ENCODE results near the gene GLB1L2. TPM values are rescaled to one million over a fixed set of nuclear protein-coding genes. Genes with fewer than 3 reads are reported as not detected.

Gene GLB1L2
- total and polyA plus RNA-seq, 2 donors: 0.46 to 0.47 TPM

DNA sequence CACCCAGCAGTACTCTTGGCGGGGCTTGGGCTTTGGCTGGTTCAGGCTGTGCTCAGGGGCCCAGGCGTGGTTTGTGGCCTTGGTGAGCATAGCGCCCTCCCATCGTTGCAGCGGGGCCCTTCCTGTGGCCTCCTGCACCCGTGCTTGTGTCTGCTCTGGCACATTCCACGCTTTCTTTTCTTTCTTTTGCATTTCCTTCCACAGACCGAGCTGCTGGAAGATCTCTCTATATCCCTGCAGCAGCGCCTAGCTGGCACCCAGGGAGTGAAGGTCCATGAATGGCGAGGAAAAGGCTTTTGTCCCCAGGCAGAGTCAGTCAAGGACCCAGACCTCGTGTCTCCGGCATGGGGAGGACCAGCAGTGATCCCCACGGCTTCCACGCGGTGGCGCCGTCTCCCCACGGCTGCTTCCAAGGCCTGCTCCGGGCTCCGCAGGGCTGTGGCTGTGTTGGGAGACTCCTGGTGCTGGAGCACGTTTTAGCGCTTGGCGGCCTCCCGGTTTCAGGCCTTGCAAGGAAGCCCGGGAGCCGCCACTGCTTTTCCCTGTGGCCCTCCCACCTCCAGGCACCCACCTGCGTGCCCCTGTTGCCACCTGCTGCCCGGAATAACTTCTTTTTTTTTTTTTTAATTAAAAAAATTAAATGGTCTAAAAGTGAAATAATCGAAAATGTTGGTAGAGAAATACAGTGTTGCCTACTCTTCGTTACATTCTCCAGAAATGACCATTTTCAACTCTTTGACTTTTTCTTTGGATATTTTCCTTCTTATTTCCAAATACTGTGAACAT lies 28.5 kb downstream of the GLB1L2 start:
- Histone ChIP-seq H3K27me3 (ENCODE audit: control insufficient read depth in 2 of 2, insufficient read depth in 1 of 2, low read length in 1 of 2) (peaks cover 0 to 9% of the 10 kb centered on the region in 2 donors), H3K36me3 (ENCODE audit: control insufficient read depth in 2 of 2, insufficient read depth in 2 of 2, low read length in 1 of 2) (no peaks in the 10 kb centered on the region), H3K4me1 (ENCODE audit: control insufficient read depth in 2 of 2, insufficient read depth in 2 of 2, low read length in 2 of 2) (peaks cover 3 to 22% of the 10 kb centered on the region in 2 donors), H3K9me3 (ENCODE audit: control insufficient read depth in 2 of 2, insufficient read depth in 1 of 2, low read length in 1 of 2) (no peaks in the 10 kb centered on the region), H3K4me3 (ENCODE audit: low read length in 2 of 2) (no peak overlapping the region), H3K27ac (ENCODE audit: low read depth in 1 of 2, low read length in 1 of 2) (no peak overlapping the region)
- WGBS: 16% methylated on average over 30 of the region's 30 CpGs
- peak; percentile 22 to 69 (median 35) for DNase-seq (ENCODE audit: low read depth in 6 of 9, low spot score in 9 of 9)

GRCh38 chr11:134361661-134362060 lies 29.9 kb downstream of the GLB1L2 start:
- DNase-seq (ENCODE audit: low read depth in 6 of 9, low spot score in 9 of 9): no peak
- no peaks in the 10 kb centered on the region for H3K36me3 ChIP-seq (ENCODE audit: control insufficient read depth in 2 of 2, insufficient read depth in 2 of 2, low read length in 1 of 2)
- WGBS: 77% methylated on average over 26 of the region's 26 CpGs
- no peak overlapping the region for H3K4me3 ChIP-seq (ENCODE audit: low read length in 2 of 2)
- H3K4me1 ChIP-seq (ENCODE audit: control insufficient read depth in 2 of 2, insufficient read depth in 2 of 2, low read length in 2 of 2): peaks cover 3 to 24% of the 10 kb centered on the region in 2 donors
- H3K27ac ChIP-seq (ENCODE audit: low read depth in 1 of 2, low read length in 1 of 2): no peak overlapping the region
- H3K27me3 ChIP-seq (ENCODE audit: control insufficient read depth in 2 of 2, insufficient read depth in 1 of 2, low read length in 1 of 2): peaks cover 0 to 9% of the 10 kb centered on the region in 2 donors
- H3K9me3 ChIP-seq (ENCODE audit: control insufficient read depth in 2 of 2, insufficient read depth in 1 of 2, low read length in 1 of 2): no peaks in the 10 kb centered on the region

DNA sequence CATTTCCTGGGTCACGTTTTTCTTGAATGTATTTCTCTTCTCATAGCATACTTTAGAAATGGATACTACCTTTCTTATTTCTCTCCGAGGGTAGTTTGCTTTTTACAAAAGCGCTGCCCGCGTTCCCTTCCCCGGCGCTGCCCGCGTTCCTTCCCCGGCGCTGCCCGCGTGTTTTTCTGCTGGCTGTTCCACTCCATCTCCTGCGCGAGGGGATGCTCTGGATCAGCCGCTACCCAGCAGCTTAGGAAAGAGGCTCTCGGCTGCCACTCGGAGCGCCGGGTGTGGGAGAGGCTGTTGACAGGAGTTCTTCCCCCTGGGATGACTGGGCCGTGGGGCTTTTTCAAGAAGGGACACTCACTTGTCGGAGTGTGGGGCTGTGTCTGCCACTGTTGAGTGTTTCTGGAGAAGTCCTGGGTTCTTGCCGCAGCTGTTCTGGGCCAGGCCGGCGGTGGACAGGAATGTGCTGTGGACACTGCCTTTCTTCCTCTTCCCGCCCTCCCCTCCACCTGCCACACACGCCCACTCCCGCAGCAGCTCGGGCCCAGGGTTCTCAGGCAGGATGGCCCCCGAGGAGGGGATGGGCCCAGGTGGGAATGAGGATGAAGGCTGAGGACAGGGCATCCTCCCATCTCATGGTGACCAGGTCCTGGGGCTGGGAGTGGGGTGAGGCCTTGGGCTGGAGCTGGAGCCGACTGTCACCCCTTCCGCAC lies 30.6 kb downstream of the GLB1L2 start:
- no peak overlapping the region for H3K27ac ChIP-seq (ENCODE audit: low read depth in 1 of 2, low read length in 1 of 2)
- peaks cover 0 to 9% of the 10 kb centered on the region in 2 donors for H3K27me3 ChIP-seq (ENCODE audit: control insufficient read depth in 2 of 2, insufficient read depth in 1 of 2, low read length in 1 of 2)
- no peak overlapping the region for H3K4me3 ChIP-seq (ENCODE audit: low read length in 2 of 2)
- DNase-seq (ENCODE audit: low read depth in 6 of 9, low spot score in 9 of 9): no peak
- H3K36me3 ChIP-seq (ENCODE audit: control insufficient read depth in 2 of 2, insufficient read depth in 2 of 2, low read length in 1 of 2): no peaks in the 10 kb centered on the region
- no peaks in the 10 kb centered on the region for H3K9me3 ChIP-seq (ENCODE audit: control insufficient read depth in 2 of 2, insufficient read depth in 1 of 2, low read length in 1 of 2)
- H3K4me1 ChIP-seq (ENCODE audit: control insufficient read depth in 2 of 2, insufficient read depth in 2 of 2, low read length in 2 of 2): peaks cover 3 to 24% of the 10 kb centered on the region in 2 donors
- 91% methylated on average over 32 of the region's 32 CpGs for WGBS

DNA sequence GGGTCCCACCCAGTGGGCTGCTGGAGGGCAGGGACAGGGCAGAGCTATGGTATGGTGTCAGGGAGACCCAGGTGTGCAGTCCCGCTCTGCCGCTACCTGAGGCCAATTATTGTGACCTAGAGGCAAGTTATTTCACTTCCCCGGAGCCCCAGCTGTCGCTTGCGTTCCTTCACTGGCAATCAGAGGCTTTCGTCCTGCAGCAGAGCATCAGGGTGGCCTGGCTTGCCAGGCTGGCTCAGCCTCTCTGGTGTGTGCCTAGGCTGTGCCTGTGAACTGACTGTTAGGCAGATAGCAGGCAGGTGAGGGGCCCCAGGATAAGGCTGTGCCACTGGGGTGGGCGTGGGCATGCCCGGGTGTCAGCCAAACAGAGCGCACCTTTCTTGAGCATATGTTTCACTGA lies 31.4 kb downstream of the GLB1L2 start:
- H3K4me3 ChIP-seq (ENCODE audit: low read length in 2 of 2): no peak overlapping the region
- no peak overlapping the region for H3K27ac ChIP-seq (ENCODE audit: low read depth in 1 of 2, low read length in 1 of 2)
- DNase-seq (ENCODE audit: low read depth in 6 of 9, low spot score in 9 of 9): no peak
- 95% methylated on average over 9 of the region's 9 CpGs for WGBS
- no peaks in the 10 kb centered on the region for H3K9me3 ChIP-seq (ENCODE audit: control insufficient read depth in 2 of 2, insufficient read depth in 1 of 2, low read length in 1 of 2)
- peaks cover 3 to 24% of the 10 kb centered on the region in 2 donors for H3K4me1 ChIP-seq (ENCODE audit: control insufficient read depth in 2 of 2, insufficient read depth in 2 of 2, low read length in 2 of 2)
- H3K27me3 ChIP-seq (ENCODE audit: control insufficient read depth in 2 of 2, insufficient read depth in 1 of 2, low read length in 1 of 2): peaks cover 0 to 9% of the 10 kb centered on the region in 2 donors
- H3K36me3 ChIP-seq (ENCODE audit: control insufficient read depth in 2 of 2, insufficient read depth in 2 of 2, low read length in 1 of 2): no peaks in the 10 kb centered on the region

- H3K4me1 ChIP-seq (ENCODE audit: control insufficient read depth in 2 of 2, insufficient read depth in 2 of 2, low read length in 2 of 2): peaks cover 3 to 24% of the 10 kb centered on the region in 2 donors
- whole genome bisulfite sequencing: 78% methylated on average over 7 of the region's 7 CpGs
- H3K27me3 ChIP-seq (ENCODE audit: control insufficient read depth in 2 of 2, insufficient read depth in 1 of 2, low read length in 1 of 2): peaks cover 0 to 9% of the 10 kb centered on the region in 2 donors
- peak in 1 of 9 donors; percentile 24 for DNase-seq (ENCODE audit: low read depth in 6 of 9, low spot score in 9 of 9)
- H3K36me3 ChIP-seq (ENCODE audit: control insufficient read depth in 2 of 2, insufficient read depth in 2 of 2, low read length in 1 of 2): no peaks in the 10 kb centered on the region
- H3K27ac ChIP-seq (ENCODE audit: low read depth in 1 of 2, low read length in 1 of 2): no peak overlapping the region
- no peak overlapping the region for H3K4me3 ChIP-seq (ENCODE audit: low read length in 2 of 2)
- no peaks in the 10 kb centered on the region for H3K9me3 ChIP-seq (ENCODE audit: control insufficient read depth in 2 of 2, insufficient read depth in 1 of 2, low read length in 1 of 2)
These were observed 31.8 kb downstream of the GLB1L2 start for GRCh38 chr11:134363592-134363991.

DNA sequence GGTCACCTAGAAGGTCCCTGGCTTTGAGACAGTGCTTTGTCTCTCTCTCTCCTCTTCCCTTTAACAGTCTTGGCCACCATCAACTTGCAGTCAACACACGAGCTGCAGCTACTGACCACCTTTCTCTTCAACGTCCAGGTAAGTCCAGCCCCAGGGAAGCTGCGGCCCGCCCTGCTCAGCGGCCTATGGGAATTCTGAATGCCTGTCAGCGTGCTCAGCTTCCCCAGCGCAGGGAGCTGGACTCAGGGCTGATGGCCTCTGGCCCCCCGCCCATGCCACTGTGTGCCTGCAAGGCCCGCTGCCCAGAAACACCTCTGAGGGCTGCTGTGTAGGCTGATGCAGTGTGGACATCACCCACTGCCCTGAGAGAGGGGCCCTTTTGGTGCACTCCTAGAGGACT lies 32.5 kb downstream of the GLB1L2 start:
- 92% methylated on average over 9 of the region's 9 CpGs for WGBS
- Histone ChIP-seq H3K27me3 (ENCODE audit: control insufficient read depth in 2 of 2, insufficient read depth in 1 of 2, low read length in 1 of 2) (peaks cover 0 to 9% of the 10 kb centered on the region in 2 donors), H3K36me3 (ENCODE audit: control insufficient read depth in 2 of 2, insufficient read depth in 2 of 2, low read length in 1 of 2) (no peaks in the 10 kb centered on the region), H3K9me3 (ENCODE audit: control insufficient read depth in 2 of 2, insufficient read depth in 1 of 2, low read length in 1 of 2) (no peaks in the 10 kb centered on the region), H3K4me3 (ENCODE audit: low read length in 2 of 2) (no peak overlapping the region), H3K27ac (ENCODE audit: low read depth in 1 of 2, low read length in 1 of 2) (no peak overlapping the region), H3K4me1 (ENCODE audit: control insufficient read depth in 2 of 2, insufficient read depth in 2 of 2, low read length in 2 of 2) (peaks cover 3 to 24% of the 10 kb centered on the region in 2 donors)
- DNase-seq (ENCODE audit: low read depth in 6 of 9, low spot score in 9 of 9): no peak

GRCh38 chr11:134365011-134365925 lies 33.5 kb downstream of the GLB1L2 start:
- DNase-seq (ENCODE audit: low read depth in 6 of 9, low spot score in 9 of 9): peak in 1 of 9 donors; percentile 9
- Histone ChIP-seq H3K9me3 (ENCODE audit: control insufficient read depth in 2 of 2, insufficient read depth in 1 of 2, low read length in 1 of 2) (no peaks in the 10 kb centered on the region), H3K36me3 (ENCODE audit: control insufficient read depth in 2 of 2, insufficient read depth in 2 of 2, low read length in 1 of 2) (no peaks in the 10 kb centered on the region), H3K27me3 (ENCODE audit: control insufficient read depth in 2 of 2, insufficient read depth in 1 of 2, low read length in 1 of 2) (peaks cover 0 to 2% of the 10 kb centered on the region in 2 donors), H3K27ac (ENCODE audit: low read depth in 1 of 2, low read length in 1 of 2) (no peak overlapping the region), H3K4me3 (ENCODE audit: low read length in 2 of 2) (no peak overlapping the region), H3K4me1 (ENCODE audit: control insufficient read depth in 2 of 2, insufficient read depth in 2 of 2, low read length in 2 of 2) (peaks cover 3 to 21% of the 10 kb centered on the region in 2 donors)
- 52% methylated on average over 22 of the region's 22 CpGs for WGBS

- Histone ChIP-seq H3K36me3 (ENCODE audit: control insufficient read depth in 2 of 2, insufficient read depth in 2 of 2, low read length in 1 of 2) (no peaks in the 10 kb centered on the region), H3K4me3 (ENCODE audit: low read length in 2 of 2) (no peak overlapping the region), H3K27ac (ENCODE audit: low read depth in 1 of 2, low read length in 1 of 2) (no peak overlapping the region), H3K27me3 (ENCODE audit: control insufficient read depth in 2 of 2, insufficient read depth in 1 of 2, low read length in 1 of 2) (no peaks in the 10 kb centered on the region), H3K4me1 (ENCODE audit: control insufficient read depth in 2 of 2, insufficient read depth in 2 of 2, low read length in 2 of 2) (peaks cover 3 to 17% of the 10 kb centered on the region in 2 donors), H3K9me3 (ENCODE audit: control insufficient read depth in 2 of 2, insufficient read depth in 1 of 2, low read length in 1 of 2) (no peaks in the 10 kb centered on the region)
- no peak for DNase-seq (ENCODE audit: low read depth in 6 of 9, low spot score in 9 of 9)
- WGBS: 89% methylated on average over 7 of the region's 7 CpGs
These were observed 34.5 kb downstream of the GLB1L2 start for GRCh38 chr11:134366254-134366653.

Data from thymus (tissue), 11 donors.